OCI-M2 (cell line): ENCODE results near the gene MIF4GD.
"Not testable (repeated sequence)": the region's sequence is repeated elsewhere in the genome, so short reads cannot be mapped to it uniquely, and the experiment has no call there.

Source experiments
- DNase-seq: peaks from one replicate; lab custom pipeline; 2025; ENCODE audit not compliant: unreplicated experiment; lab: John Stamatoyannopoulos, UW

MIF4GD gene

DNA sequence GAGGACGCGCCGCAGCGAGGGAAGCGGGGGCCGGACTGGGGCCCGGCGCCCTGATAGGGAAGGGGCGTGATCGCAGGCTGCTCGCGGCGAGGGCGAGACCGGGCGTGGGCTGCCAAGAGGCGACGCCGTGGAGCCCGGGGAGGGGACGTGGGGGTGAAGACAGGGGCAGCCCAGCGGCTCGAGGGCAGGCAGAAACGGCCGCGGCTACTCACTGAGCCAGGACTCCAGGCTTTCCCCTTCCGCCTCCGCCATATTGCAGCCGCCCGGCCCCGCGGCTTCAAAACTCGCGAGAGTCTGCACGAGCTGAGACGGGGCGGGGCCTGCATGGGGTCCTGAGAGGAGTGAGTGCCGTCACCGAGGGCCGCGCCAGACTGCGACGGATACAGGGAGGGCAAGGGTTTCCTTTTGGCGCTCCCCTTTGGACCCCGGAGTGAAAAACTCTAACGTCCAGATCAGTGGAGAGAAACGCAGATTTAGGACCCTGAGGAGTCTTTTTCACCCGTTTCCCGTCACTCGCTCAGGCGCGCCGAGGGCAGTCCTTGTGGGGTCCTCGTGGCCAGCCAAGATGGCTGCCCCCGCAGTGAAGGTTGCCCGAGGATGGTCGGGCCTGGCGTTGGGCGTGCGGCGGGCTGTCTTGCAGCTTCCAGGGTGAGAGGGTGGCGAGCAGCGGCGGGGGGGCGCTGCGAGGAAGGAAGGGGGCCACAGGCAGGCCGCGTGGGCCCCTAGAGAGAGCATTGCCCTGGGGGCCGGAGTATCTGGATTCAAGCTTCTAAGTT lies 9.5 kb downstream of the MIF4GD start, which contains the start of the genes GGA3 and MRPS7:
TSS of gene GGA3 (minus strand) at position 271 of the 776 bp plus-strand sequence. CDS start at position 252, 19 bp downstream.
TSS of gene MRPS7 (plus strand) at position 544 of the 776 bp plus-strand sequence. CDS start at position 566, 22 bp downstream.
- peak; percentile 58 for DNase-seq

DNA sequence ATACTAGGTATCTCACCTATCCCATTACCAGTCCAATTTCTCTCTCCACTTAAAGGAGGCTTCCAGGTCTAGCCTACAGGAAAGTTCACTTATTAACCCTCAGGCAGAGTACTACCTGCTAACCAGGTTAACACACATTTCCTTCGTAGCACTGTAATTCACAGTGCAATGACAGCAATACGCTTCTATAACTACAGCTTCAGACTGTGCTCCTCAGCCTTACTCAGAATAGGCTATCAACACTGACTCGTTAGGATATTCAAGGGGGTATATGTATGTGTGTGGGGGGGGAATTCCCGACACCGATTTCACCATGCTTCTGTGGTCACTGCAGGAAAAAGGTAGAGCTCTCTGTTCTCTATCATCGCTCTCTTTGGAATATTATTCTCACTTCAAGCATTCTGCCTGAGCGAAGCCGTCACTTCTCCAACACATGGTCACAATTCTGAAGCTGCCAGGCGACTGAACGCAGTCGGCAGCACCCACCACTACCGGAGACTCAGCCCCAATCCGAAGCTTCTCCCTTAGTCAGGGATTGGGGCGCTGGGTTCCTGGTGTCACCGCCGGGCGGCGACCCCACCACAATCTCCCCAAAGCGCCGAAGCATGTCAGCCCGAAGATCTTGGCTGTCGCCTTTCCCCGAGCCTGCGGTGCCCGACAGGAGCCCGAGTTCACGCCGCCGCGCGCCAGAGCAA lies 10.2 kb downstream of the MIF4GD start:
- DNase-seq, result no peak

DNA sequence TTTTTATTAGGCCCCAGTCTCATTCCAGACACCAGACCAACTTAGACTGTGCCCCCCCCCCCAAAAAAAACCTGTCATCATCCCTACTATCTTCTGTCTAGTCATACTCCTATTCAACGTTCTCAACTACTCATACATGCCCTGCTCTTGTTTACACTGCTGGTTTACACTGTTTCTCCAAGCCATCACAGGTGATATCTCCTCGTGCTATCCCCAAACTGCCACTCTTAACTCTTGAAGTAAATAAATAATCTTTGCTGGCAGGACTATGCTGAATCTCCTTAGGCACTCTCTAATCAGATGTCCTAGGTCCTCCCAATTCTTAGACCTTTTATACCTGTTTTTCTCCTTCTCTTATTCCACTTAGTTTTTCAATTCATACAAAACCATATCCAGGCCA lies 13.8 kb downstream of the MIF4GD start:
- DNase-seq, result not testable (repeated sequence)

DNA sequence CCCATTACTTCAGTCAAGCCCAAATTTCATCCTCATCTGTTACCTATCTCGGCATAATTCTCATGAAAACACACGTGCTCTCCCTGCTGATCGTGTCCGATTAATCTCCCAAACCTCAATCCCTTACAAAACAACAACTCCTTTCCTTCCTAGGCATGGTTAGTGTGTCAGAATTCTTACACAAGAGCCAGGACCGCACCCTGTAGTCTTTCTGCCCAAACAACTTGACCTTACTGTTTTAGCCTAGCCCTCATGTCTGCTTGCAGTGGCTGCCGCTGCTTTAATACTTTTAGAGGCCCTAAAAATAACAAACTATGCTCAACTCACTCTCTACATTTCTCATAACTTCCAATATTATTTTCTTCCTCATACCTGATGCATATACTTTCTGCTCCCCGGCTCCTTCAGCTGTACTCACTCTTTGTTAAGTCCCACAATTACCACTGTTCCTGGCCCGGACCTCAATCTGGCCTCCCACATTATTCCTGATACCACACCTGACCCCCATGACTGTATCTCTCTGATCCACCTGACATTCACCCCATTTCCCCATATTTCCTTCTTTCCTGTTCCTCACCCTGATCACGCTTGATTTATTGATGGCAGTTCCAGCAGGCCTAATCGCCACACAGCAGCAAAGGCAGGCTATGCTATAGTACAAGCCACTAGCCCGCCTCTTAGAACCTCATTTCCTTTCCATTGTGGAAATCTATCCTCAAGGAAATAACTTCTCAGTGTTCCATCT lies 14.9 kb downstream of the MIF4GD start:
- not testable (repeated sequence) for DNase-seq

DNA sequence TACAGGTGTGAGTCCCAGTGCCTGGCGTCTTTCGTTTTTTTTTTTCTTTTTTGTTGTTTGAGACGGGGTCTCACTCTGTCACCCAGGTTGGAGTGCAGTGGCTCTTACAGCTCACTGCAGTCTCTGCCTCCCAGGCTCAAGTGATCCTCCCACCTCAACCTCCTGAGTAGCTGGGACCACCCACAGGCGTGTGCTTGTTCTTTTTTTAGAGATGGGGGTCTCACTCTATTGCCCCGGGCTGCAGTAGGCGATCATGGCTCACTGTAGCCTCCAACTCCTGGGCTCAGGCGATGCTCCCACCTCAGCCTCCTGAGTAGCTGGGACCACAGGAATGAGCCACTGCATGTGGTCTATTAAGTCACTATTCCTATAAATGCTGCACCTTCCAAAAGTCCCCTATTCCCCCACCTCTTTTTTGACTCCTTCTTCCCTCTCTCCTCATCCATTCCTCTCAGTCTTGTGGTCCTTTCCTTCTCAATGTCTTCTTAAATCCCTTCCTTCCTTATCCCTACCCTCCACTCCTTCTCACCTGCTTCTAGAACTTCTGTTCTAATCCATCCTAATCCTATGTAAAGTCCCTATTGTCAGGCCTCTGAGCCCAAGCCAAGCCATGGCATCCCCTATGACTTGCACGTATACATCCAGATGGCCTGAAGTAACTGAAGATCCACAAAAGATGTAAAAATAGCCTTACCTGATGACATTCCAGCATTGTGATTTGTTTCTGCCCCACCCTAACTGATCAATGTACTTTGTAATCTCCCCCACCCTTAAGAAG lies 18.8 kb downstream of the MIF4GD start:
- no peak for DNase-seq

DNA sequence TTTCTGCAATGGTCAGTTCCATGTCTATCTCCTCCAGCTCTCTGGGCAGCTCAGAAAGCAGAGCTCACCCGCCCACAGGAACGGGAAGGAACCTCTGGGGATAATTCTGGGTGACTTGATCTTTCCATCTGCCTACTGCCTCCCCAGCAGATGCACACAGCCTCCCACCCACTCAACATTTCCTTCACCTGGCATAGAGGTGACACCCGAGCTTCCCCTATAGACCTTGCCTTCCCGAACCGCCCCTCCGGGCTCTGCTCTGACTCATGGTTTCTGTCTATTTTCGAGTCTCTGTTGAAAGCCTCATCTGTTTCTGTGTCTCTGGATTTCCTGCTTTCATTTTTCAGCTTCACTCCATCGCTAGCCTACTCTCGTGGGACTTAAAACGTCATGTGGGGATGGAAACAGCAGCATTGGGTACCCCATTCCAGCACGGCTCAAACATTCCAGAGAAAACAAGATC lies 21.0 kb downstream of the MIF4GD start:
- DNase-seq, result no peak

DNA sequence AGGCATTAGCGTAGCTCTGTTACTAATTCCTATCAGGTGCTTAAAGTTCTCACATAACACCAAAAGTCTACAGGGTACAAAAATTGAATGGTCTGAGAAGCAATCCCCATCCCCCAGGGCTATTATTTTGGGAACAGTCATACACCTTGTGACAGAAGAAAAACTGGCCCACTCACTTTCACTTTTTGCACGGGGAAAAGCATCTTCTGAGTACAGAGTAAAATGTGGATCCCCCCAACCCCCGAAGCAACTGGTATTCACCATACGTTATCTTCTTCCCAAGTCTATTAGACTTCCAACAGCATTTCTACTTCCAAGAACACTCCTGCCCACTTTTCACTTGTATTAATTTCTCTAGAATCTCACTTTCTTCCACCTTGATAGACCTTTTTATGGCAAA lies 21.5 kb downstream of the MIF4GD start:
- no peak for DNase-seq

DNA sequence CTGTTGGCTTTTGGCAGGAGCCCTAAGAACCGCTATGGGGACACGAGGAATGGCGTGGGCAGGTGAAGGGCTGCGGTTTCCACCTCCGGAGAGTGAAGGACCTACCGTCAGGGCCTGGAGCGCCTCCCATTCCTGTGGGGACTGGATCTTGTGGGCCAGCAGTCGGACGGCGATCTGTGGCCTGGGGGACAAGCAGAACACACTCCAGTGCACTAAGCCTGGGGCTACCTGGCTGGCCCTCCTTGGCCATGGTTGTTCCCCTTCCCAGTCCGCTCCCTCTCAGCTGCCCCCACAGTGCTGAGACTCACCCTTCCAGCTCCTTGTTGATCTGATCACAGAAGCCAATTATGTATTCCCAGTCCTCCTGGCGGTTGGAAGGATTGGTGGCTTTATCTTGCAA lies 24.6 kb downstream of the MIF4GD start:
- DNase-seq, result no peak

DNA sequence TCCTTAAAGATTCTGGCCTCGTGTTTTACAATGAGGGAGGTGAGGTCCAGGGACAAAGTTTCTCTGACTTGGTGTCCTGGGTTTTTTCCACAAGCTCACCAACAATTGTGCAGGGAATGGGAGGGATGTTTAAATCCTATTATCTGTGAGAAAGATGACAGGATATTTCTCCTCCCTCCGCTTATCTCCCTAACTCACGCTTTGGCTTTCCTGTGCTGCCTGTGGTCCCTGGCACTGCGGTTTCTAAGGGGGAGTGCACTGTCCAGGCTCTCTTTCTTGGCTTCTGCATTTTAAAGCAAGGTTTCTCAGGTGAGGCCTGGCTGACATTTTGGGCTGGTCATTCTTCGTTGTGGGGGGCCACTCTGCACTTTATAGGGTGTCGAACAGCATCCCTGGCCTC lies 26.0 kb downstream of the MIF4GD start:
- no peak for DNase-seq

DNA sequence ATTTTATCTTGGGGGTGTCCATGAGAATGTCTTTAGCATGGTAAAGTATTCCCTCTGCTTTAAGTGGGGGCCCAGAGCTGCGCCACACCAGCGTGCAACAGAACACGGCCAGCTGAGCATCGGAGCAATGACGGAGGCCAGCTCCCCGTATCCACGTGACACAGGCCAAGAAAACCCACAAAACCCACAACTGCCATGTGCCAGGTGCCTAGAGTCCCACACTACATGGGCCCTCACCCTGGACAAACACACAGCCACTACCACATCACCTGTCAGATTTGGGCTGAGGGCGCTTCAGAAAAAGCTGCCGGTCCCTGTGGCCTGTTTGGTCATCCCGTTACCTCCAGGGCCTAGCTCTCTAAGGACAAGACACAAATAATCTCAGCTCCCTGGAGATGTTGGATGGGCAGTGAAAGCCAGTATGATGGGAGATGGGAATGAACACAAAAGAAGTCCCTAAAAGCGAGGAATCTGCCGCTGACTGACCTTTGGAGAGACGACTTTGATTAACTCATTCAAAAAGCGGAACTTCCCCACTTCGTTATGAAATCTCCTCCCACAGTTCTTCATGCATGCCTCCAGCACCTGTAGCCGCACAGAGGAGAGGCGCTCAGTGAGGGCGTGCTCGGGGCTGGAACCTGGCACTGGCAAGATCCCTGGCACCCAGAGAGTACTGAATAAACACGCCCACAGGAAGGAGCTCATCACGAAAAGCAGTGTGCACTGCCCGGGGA lies 26.7 kb downstream of the MIF4GD start:
- no peak for DNase-seq

DNA sequence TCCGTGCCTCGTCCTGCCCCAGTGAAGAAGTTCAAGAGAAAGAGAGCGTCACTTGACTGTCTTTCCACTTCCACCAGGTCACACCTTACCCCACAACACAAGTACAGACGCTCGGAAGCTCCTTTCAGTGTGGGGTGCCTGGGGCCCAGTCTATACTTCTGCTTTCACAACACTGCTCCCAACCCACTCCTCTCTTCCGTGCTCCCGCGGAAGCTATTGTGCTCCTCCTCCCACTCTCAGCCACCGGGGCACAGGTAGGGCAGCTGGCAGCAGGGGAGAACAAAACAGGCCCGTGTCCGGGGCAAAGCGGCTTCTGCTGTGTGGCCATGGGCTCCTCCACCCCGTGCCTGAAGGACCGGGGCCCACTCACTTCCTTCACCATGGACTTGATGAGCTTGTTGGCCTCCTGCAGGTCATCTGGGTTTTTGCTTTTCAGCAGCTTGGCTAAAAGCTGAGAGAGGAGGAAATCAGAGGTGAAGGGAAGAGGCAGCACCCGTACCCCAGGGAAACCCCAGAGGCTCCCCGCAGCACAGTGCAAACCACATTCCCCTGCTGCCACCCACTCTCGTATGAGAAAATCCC lies 28.5 kb downstream of the MIF4GD start:
- DNase-seq, result no peak

DNA sequence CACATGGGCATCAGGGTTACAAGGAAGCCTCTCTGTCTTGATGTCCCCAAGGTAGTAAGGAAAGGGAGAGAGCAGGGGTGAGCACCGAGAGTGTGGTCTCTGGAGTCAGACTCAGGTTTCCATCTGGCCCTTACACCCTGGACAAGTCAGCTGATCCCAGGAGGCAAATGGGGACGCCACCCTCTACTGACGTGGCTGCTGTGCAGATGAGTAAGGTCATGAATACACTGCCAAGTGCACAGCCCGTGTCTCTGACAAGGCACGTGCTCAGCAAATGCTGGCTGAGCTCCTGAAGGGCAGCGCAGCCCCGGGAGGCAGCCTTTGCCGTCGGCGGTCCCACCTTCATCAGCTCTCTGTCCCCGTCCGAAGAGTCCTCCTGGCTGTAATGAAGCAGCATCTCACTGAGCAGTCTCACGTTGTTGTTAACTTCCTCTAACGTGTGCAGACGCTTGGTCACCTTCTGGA lies 29.0 kb downstream of the MIF4GD start:
- no peak for DNase-seq

DNA sequence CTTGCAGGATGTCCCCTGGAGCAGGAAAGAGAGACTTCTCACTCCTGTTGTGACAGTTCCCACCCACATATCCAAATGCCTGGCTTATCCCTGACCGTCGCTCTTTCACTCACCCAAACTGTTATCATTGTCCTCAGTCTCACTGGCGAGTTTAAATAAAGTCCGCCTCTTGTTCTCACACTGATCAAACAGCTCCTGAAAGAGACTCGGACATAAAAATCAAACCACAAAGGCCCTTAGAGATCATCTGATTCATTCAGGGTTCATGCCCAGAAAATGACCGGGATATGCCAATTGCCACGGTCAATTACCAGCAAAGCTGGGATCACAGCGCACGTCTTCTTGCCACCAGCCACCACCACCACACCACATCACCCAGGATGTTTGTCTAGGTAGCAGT lies 29.5 kb downstream of the MIF4GD start:
- no peak for DNase-seq

DNA sequence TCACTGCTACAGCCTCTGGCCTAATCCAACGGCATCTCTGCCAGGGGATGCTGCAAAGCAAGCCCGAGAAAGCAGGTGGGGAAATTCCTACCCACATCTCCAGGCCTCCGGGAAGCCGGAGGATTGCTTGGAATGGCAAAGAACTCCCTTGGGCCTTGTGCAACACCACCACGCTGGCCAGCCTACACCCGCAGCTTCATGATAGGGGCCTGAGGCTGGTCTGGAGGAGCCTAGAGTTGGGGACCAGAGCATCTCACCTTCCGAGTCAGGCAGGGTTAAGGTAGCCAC lies 29.9 kb downstream of the MIF4GD start:
- no peak for DNase-seq

DNA sequence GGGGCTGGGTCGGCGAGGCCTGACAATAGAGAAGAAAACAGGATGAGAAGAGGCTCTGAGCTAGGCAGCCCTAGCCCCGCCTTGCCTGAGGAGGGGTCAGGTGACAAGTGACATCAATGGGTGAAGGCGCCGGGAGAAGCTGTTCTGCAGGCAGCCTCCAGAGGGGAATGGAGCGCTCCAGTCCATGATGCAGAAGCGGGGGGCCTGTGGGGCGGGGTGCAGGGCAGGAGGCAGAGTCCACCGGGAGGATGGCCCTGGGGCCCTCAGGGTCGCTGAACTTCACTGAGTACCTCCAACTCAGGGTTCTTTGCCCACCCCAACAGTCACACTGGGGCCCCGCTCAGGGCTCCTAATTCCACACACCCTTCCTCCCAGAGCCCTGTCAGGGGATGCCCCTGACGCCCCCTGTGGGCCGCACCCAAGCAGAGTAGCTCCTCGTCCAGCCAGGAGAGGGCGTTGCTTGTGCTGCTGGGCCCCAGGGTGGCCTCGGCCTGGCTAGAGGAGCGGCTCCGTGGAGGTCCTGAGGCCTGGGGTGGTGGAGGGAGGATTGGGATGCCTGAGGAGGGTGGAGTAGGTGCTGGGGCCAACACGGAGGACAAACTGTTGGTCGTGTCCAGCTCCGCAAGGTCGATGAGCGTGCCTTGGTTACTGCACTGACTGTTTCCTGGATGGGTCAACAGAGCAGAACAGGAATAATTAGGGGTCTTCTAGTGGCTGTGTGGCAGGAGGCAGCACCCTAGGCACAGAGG lies 30.5 kb downstream of the MIF4GD start:
- DNase-seq, result no peak

DNA sequence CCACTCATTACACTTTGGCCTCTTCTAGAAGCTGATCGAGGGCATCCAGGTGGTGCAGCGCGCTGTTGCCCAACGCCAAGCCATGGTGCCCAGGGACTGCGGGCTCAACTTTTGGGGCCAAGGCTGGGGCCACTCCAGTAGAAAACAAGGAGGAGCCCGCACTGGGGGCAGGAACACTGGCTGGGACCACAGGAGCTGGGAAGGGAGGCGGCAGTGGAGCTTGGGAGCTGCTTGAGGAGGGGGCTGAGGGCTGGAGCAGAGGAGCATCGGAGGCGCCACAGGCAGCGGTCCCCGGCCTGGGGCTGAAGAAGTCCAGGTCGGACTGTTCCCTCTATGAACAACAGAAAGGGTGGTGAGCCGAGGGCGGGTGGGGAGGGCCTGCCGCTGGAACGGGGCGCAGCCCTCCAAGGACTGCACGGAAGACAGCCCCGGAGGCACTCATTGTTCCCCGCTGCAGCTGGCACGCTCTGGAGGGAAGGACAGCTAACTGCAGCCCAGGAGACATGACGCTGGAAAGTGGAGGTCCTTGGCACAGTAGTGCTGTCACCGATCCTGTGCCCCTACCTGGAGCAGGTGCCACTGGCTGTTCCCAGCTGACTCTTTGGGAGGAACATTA lies 31.1 kb downstream of the MIF4GD start:
- no peak for DNase-seq

DNA sequence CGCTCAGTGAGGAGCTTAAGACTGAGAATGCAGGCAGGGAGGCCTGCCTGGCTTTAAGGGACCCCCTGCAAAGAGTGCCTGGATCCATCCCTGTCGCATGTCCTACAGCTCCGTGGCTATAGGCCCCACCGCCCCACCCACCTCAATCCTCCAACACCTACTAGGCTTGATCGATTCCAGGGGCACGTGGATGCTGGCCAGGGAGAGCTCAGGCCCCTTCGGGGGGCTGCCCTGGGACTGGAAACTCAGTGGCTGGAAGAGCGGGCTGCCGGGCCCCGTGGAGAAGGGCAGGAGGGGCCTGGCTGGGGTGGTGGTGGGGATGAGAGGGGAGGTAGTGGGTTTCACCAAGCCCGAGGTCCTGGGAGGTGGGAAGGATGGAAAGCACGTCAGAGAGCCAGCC lies 31.8 kb downstream of the MIF4GD start:
- no peak for DNase-seq

DNA sequence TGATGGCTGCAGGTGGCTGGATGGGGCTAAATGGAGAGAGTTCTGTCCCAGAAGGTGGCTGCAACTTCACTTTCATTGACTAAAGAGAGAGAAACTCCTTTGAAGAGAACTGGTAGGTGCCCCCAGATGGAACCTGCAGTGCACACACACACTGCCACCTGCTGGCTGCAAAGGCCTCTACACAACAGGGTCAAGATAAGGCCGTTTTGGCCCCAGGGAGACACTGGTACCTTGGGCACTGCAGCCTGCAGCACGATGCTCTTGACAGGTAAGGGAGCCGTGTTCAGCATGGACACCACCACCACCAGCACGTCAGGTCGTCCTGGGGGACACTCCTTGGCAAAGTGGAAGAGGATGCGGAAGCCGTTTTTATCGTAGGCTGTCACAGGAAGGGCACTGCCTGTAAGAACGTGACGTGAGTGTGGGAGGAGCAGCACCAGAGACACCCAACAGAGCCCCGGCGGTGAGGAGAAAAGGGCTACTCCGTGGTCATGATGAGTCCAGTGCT lies 32.3 kb downstream of the MIF4GD start:
- no peak for DNase-seq
